ENCODE data around the gene PLOD1.

- TF ChIP-seq, protein P1, sequence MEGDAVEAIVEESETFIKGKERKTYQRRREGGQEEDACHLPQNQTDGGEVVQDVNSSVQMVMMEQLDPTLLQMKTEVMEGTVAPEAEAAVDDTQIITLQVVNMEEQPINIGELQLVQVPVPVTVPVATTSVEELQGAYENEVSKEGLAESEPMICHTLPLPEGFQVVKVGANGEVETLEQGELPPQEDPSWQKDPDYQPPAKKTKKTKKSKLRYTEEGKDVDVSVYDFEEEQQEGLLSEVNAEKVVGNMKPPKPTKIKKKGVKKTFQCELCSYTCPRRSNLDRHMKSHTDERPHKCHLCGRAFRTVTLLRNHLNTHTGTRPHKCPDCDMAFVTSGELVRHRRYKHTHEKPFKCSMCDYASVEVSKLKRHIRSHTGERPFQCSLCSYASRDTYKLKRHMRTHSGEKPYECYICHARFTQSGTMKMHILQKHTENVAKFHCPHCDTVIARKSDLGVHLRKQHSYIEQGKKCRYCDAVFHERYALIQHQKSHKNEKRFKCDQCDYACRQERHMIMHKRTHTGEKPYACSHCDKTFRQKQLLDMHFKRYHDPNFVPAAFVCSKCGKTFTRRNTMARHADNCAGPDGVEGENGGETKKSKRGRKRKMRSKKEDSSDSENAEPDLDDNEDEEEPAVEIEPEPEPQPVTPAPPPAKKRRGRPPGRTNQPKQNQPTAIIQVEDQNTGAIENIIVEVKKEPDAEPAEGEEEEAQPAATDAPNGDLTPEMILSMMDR (IDR thresholded peaks at IDR 0.05; ENCODE audit: low read depth, low read length): no peak
- TF ChIP-seq POLR2A (IDR thresholded peaks at IDR 0.05; ENCODE audit: extremely low read depth, insufficient read length) (no peak), MYC (IDR thresholded peaks at IDR 0.05; ENCODE audit: low read depth, low read length) (no peak)
Measured at GRCh38 chr1:11990303-11991032, 56.0 kb downstream of the PLOD1 start.
